Astrocyte (in vitro differentiated cells and primary cell): ENCODE measurements around the gene PCNX1. TPM values are rescaled to one million over a fixed set of nuclear protein-coding genes. Genes with fewer than 3 reads are reported as not detected.

Source experiments
- DNase-seq: peaks from one replicate; pipeline ENCODE4 v3.0.0-alpha.2; 2010; ENCODE audit warnings: low read depth
- FAIRE-seq: peaks from 2 replicates; lab custom pipeline; 2011; peaks lifted over from hg19 to GRCh38; lab: Jason Lieb, UNC
- H2AFZ ChIP-seq: 2 replicates; pipeline ENCODE4 v1.6.0; 2012; ENCODE audit warnings: low read depth, low read length, inconsistent platforms
- H3K27ac ChIP-seq: 2 replicates; pipeline ENCODE4 v1.5.1; 2011; ENCODE audit warnings: low read depth, low read length, inconsistent platforms
- H3K27me3 ChIP-seq: 2 replicates; pipeline ENCODE4 v1.6.0; 2011; ENCODE audit warnings: low read length, inconsistent platforms; ENCODE audit not compliant: insufficient read depth
- H3K36me3 ChIP-seq: 2 replicates; pipeline ENCODE4 v1.5.1; 2011; ENCODE audit warnings: low read length, inconsistent platforms; ENCODE audit not compliant: insufficient read depth
- H3K4me1 ChIP-seq: 2 replicates; pipeline ENCODE4 v1.5.1; 2011; ENCODE audit warnings: low read length, inconsistent platforms; ENCODE audit not compliant: insufficient read depth
- H3K4me2 ChIP-seq: 2 replicates; pipeline ENCODE4 v1.6.0; 2012; ENCODE audit warnings: low read length, inconsistent platforms
- H3K4me3 ChIP-seq: 2 replicates; pipeline ENCODE4 v1.5.1; 2011; ENCODE audit warnings: low read depth, mild to moderate bottlenecking, low read length, inconsistent platforms; ENCODE audit not compliant: insufficient read depth
- H3K79me2 ChIP-seq: 2 replicates; pipeline ENCODE4 v1.6.0; 2012; ENCODE audit warnings: mild to moderate bottlenecking, low read length, inconsistent platforms; ENCODE audit not compliant: insufficient read depth
- H3K9ac ChIP-seq: 2 replicates; pipeline ENCODE4 v1.6.0; 2012; ENCODE audit warnings: mild to moderate bottlenecking, low read length, inconsistent platforms
- H3K9me3 ChIP-seq: 2 replicates; pipeline ENCODE4 v1.5.1; 2012; ENCODE audit warnings: low read depth, mild to moderate bottlenecking, low read length, inconsistent platforms; ENCODE audit not compliant: insufficient read depth
- H4K20me1 ChIP-seq: 2 replicates; pipeline ENCODE4 v1.6.0; 2012; ENCODE audit warnings: low read length, inconsistent platforms; ENCODE audit not compliant: insufficient read depth
- H3K27ac Mint-ChIP-seq: one replicate; pipeline ENCODE4 v1.8.0; 2021; ENCODE audit warnings: mild to moderate bottlenecking, mixed read lengths; ENCODE audit not compliant: unreplicated experiment
- H3K27me3 Mint-ChIP-seq: one replicate; pipeline ENCODE4 v1.8.0; 2021; ENCODE audit warnings: low read depth, mixed read lengths; ENCODE audit not compliant: unreplicated experiment
- H3K36me3 Mint-ChIP-seq: one replicate; pipeline ENCODE4 v1.8.0; 2021; ENCODE audit warnings: low read depth, mixed read lengths; ENCODE audit not compliant: unreplicated experiment
- H3K4me1 Mint-ChIP-seq: one replicate; pipeline ENCODE4 v1.8.0; 2021; ENCODE audit warnings: low read depth, mixed read lengths; ENCODE audit not compliant: unreplicated experiment
- H3K4me3 Mint-ChIP-seq: one replicate; pipeline ENCODE4 v1.8.0; 2021; ENCODE audit warnings: mild to moderate bottlenecking, moderate library complexity, mixed read lengths; ENCODE audit not compliant: unreplicated experiment
- H3K9me3 Mint-ChIP-seq: one replicate; pipeline ENCODE4 v1.8.0; 2021; ENCODE audit warnings: mild to moderate bottlenecking, mixed read lengths; ENCODE audit not compliant: unreplicated experiment
- EZH2 ChIP-seq: IDR thresholded peaks from 2 replicates; pipeline ENCODE4 v1.6.1; 2012; ENCODE audit warnings: mild to moderate bottlenecking, low read length, inconsistent platforms; ENCODE audit not compliant: insufficient read depth
- total RNA-seq: library from RNA; stranded (reverse); gene quantifications from 2 replicates; pipeline ENCODE4 v1.2.1, GENCODE V29; 2021
- TF ChIP-seq, protein P1 (sequence below): IDR thresholded peaks from 2 replicates; pipeline ENCODE4 v1.5.1; 2011; ENCODE audit warnings: low read depth, mild to moderate bottlenecking, inconsistent platforms, low read length, moderate library complexity; ENCODE audit not compliant: insufficient read depth

PCNX1 gene
- total RNA-seq, 1 donor from 2014 or later: 91.3 TPM

GRCh38 chr14:70995211-70995610 is 88.0 kb downstream of the PCNX1 start:
- no peak overlapping the region for H3K9ac ChIP-seq
- H3K36me3 Mint-ChIP-seq: peaks cover 9% of the 10 kb centered on the region
- no peak overlapping the region for H3K4me3 Mint-ChIP-seq
- no peak overlapping the region for H3K4me3 ChIP-seq
- H3K9me3 Mint-ChIP-seq: no peaks in the 10 kb centered on the region
- H3K79me2 ChIP-seq: peaks cover 7% of the 10 kb centered on the region
- no peaks in the 10 kb centered on the region for H3K27me3 ChIP-seq
- peaks cover 2% of the 10 kb centered on the region for H3K4me1 Mint-ChIP-seq
- H3K4me1 ChIP-seq: no peaks in the 10 kb centered on the region
- no peak for DNase-seq
- peaks cover 10% of the 10 kb centered on the region for H4K20me1 ChIP-seq
- no peaks in the 10 kb centered on the region for H3K9me3 ChIP-seq
- no peak overlapping the region for H3K4me2 ChIP-seq
- no peak for FAIRE-seq
- H3K36me3 ChIP-seq: peaks cover 5% of the 10 kb centered on the region
- H2AFZ ChIP-seq: no peak overlapping the region
- H3K27me3 Mint-ChIP-seq: no peaks in the 10 kb centered on the region
- no peak overlapping the region for H3K27ac ChIP-seq
- H3K27ac Mint-ChIP-seq: no peak overlapping the region
- TF ChIP-seq EZH2: no peak
- TF ChIP-seq, protein P1, sequence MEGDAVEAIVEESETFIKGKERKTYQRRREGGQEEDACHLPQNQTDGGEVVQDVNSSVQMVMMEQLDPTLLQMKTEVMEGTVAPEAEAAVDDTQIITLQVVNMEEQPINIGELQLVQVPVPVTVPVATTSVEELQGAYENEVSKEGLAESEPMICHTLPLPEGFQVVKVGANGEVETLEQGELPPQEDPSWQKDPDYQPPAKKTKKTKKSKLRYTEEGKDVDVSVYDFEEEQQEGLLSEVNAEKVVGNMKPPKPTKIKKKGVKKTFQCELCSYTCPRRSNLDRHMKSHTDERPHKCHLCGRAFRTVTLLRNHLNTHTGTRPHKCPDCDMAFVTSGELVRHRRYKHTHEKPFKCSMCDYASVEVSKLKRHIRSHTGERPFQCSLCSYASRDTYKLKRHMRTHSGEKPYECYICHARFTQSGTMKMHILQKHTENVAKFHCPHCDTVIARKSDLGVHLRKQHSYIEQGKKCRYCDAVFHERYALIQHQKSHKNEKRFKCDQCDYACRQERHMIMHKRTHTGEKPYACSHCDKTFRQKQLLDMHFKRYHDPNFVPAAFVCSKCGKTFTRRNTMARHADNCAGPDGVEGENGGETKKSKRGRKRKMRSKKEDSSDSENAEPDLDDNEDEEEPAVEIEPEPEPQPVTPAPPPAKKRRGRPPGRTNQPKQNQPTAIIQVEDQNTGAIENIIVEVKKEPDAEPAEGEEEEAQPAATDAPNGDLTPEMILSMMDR: no peak

DNA sequence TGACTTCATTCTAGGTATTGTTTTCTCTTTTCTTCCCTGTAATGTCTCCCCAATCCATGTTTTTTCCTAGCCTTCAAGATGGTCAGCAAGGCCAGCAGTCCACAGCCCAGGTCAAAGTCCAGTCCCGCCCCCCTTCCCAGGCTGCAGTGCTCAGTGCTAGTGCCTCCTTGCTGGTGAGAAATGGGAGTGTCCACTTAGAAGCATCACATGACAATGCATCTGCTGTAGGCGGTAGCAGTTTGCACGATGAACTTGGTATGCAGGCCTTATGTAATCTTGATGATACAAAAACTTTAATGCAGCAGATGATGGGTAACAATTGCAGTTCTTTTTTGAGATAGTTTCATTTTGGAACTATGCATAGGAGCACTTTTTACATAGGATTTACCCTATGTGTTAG is 88.4 kb downstream of the PCNX1 start:
- Mint-ChIP-seq H3K4me1 (peaks cover 2% of the 10 kb centered on the region), H3K27ac (no peak overlapping the region), H3K27me3 (no peaks in the 10 kb centered on the region), H3K4me3 (no peak overlapping the region), H3K36me3 (peaks cover 9% of the 10 kb centered on the region), H3K9me3 (no peaks in the 10 kb centered on the region)
- H3K79me2 ChIP-seq: peaks cover 9% of the 10 kb centered on the region
- no peak for TF ChIP-seq EZH2
- TF ChIP-seq, protein P1: no peak
- no peak for DNase-seq
- H3K4me2 ChIP-seq: no peak overlapping the region
- no peaks in the 10 kb centered on the region for H3K4me1 ChIP-seq
- H3K27ac ChIP-seq: no peak overlapping the region
- no peaks in the 10 kb centered on the region for H3K9me3 ChIP-seq
- H3K9ac ChIP-seq: no peak overlapping the region
- peak; percentile 23 for FAIRE-seq
- no peaks in the 10 kb centered on the region for H3K27me3 ChIP-seq
- H3K4me3 ChIP-seq: no peak overlapping the region
- H2AFZ ChIP-seq: no peak overlapping the region
- H3K36me3 ChIP-seq: peaks cover 5% of the 10 kb centered on the region
- peaks cover 10% of the 10 kb centered on the region for H4K20me1 ChIP-seq

GRCh38 chr14:70999117-70999516 is 91.9 kb downstream of the PCNX1 start:
- Histone ChIP-seq H3K79me2 (peaks cover 20% of the 10 kb centered on the region), H3K9ac (no peak overlapping the region), H3K27ac (no peak overlapping the region), H2AFZ (no peak overlapping the region), H3K36me3 (peaks cover 12% of the 10 kb centered on the region), H3K4me2 (no peak overlapping the region), H3K4me3 (no peak overlapping the region), H3K27me3 (no peaks in the 10 kb centered on the region), H4K20me1 (peaks cover 20% of the 10 kb centered on the region), H3K9me3 (no peaks in the 10 kb centered on the region), H3K4me1 (peaks cover 4% of the 10 kb centered on the region)
- Mint-ChIP-seq H3K27ac (no peak overlapping the region), H3K9me3 (no peaks in the 10 kb centered on the region), H3K4me3 (no peak overlapping the region), H3K36me3 (peaks cover 19% of the 10 kb centered on the region), H3K27me3 (no peaks in the 10 kb centered on the region), H3K4me1 (peaks cover 10% of the 10 kb centered on the region)
- DNase-seq (no peak), FAIRE-seq (no peak)
- no peak for TF ChIP-seq EZH2
- TF ChIP-seq, protein P1: no peak
